ENCODE measurements around the gene ME3.

ME3 gene

GRCh38 chr11:86644291-86644690 is 28.1 kb downstream of the ME3 start:
- no peak for DNase-seq (ENCODE audit: extremely low read depth, low read depth)

GRCh38 chr11:86641537-86642261 is 30.7 kb downstream of the ME3 start:
- TF ChIP-seq CTCF (IDR thresholded peaks at IDR 0.05; ENCODE audit: low read depth, low read length) = no peak
- no peak for DNase-seq (ENCODE audit: extremely low read depth, low read depth)

More at GRCh38 chr11:86644291-86644690, 28.1 kb downstream of the ME3 start:
- TF ChIP-seq CTCF (IDR thresholded peaks at IDR 0.05; ENCODE audit: low read depth, low read length) = no peak

GRCh38 chr11:86639137-86639536 is 33.3 kb downstream of the ME3 start:
- DNase-seq (ENCODE audit: extremely low read depth, low read depth) = no peak
- TF ChIP-seq CTCF (IDR thresholded peaks at IDR 0.05; ENCODE audit: low read depth, low read length) = no peak

GRCh38 chr11:86638673-86639072 is 33.7 kb downstream of the ME3 start:
- TF ChIP-seq CTCF (IDR thresholded peaks at IDR 0.05; ENCODE audit: low read depth, low read length) = no peak
- no peak for DNase-seq (ENCODE audit: extremely low read depth, low read depth)

GRCh38 chr11:86637988-86638387 is 34.4 kb downstream of the ME3 start:
- no peak for DNase-seq (ENCODE audit: extremely low read depth, low read depth)
- no peak for TF ChIP-seq CTCF (IDR thresholded peaks at IDR 0.05; ENCODE audit: low read depth, low read length)

- no peak for TF ChIP-seq CTCF (IDR thresholded peaks at IDR 0.05; ENCODE audit: low read depth, low read length)
- DNase-seq (ENCODE audit: extremely low read depth, low read depth) = no peak
Measured at GRCh38 chr11:86636275-86636674, 36.1 kb downstream of the ME3 start.

GRCh38 chr11:86632499-86633269 is 39.7 kb downstream of the ME3 start:
- DNase-seq (ENCODE audit: extremely low read depth, low read depth) = peak; percentile 71
- TF ChIP-seq CTCF (IDR thresholded peaks at IDR 0.05; ENCODE audit: low read depth, low read length) = peak; percentile 51
